ENCODE measurements around the gene PICK1. TPM values are rescaled to one million over a fixed set of nuclear protein-coding genes. Genes with fewer than 3 reads are reported as not detected.

PICK1 gene
- polyA plus RNA-seq, 1 donor (not counting 4 experiments of a cell fraction or from before 2014, with no cell fraction given): 26.8 TPM

DNA sequence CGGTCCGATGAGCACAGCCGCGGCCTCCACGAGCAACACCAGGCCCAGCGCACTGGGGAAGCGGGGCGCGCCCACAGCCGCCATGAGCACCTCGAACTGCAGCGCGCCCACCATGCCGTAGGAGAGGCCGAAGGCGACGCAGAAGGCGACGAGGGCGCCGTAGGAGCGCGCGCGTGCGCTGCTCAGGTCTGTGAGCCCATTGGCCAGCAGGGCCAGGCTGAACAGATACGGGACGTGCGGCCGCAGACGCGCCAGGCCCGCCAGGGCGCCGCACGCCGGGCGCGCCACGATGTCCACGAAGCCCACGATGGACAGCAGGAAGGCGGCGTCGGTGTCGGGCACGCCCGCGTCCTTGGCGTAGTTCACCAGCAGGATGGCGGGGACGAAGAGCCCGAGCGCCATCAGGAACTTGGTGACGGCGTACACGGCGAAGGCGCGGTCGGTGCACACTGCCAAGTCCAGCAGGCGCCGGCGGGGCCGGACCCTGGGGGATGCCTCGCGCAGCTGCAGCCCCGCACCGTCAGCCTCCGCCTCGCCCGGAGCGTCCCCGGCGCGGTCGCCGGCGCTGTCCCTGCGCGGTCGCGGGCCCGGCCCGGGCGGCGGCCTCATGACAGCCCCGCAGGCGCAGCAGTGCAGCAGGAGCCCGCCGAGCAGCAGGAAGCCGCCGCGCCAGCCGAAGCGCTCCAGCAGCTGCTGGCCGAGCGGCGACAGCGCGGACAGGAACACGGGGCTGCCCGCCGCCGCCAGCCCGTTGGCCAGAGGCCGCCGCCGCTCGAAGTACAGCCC is 23.8 kb downstream of the PICK1 start:
- Histone ChIP-seq H3K4me2 (ENCODE audit: control insufficient read depth, extremely low read depth, insufficient read depth, low read depth, low read length) (peak overlapping the region; percentile 73), H3K36me3 (ENCODE audit: control insufficient read depth in 2 of 2, extremely low read depth in 1 of 2, insufficient read depth in 2 of 2, low read length in 2 of 2) (no peaks in the 10 kb centered on the region), H3K27me3 (ENCODE audit: control insufficient read depth, extremely low read depth, insufficient read depth, low read length) (peaks cover 29% of the 10 kb centered on the region), H3K79me2 (ENCODE audit: control insufficient read depth, insufficient read depth, low read length) (no peaks in the 10 kb centered on the region), H3K27ac (ENCODE audit: control insufficient read depth, insufficient read depth, low read length) (no peak overlapping the region), H4K20me1 (ENCODE audit: control insufficient read depth, extremely low read depth, insufficient read depth, low read length) (no peaks in the 10 kb centered on the region), H2AFZ (ENCODE audit: control insufficient read depth, low read length) (peak overlapping the region; percentile 79), H3K4me3 (ENCODE audit: control insufficient read depth in 2 of 3, extremely low read depth in 1 of 3, insufficient read depth in 2 of 3, low read depth in 1 of 3, low read length in 3 of 3) (peak overlapping the region in 2 of 3 experiments; percentile 21 to 27), H3K9me3 (ENCODE audit: control insufficient read depth, low read depth, low read length) (no peaks in the 10 kb centered on the region), H3K9me1 (ENCODE audit: control insufficient read depth, extremely low read depth, insufficient read depth, low read length) (no peaks in the 10 kb centered on the region), H3K9ac (ENCODE audit: control insufficient read depth, extremely low read depth, insufficient read depth, low read length) (no peak overlapping the region), H3K4me1 (ENCODE audit: control insufficient read depth, extremely low read depth, insufficient read depth, low read length) (no peaks in the 10 kb centered on the region)
- no peak for FAIRE-seq
- no peak for DNase-seq (ENCODE audit: low read depth, low spot score)
- TF ChIP-seq, protein P1, sequence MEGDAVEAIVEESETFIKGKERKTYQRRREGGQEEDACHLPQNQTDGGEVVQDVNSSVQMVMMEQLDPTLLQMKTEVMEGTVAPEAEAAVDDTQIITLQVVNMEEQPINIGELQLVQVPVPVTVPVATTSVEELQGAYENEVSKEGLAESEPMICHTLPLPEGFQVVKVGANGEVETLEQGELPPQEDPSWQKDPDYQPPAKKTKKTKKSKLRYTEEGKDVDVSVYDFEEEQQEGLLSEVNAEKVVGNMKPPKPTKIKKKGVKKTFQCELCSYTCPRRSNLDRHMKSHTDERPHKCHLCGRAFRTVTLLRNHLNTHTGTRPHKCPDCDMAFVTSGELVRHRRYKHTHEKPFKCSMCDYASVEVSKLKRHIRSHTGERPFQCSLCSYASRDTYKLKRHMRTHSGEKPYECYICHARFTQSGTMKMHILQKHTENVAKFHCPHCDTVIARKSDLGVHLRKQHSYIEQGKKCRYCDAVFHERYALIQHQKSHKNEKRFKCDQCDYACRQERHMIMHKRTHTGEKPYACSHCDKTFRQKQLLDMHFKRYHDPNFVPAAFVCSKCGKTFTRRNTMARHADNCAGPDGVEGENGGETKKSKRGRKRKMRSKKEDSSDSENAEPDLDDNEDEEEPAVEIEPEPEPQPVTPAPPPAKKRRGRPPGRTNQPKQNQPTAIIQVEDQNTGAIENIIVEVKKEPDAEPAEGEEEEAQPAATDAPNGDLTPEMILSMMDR (optimal IDR thresholded peaks at IDR 0.05 in 1 of 3, IDR thresholded peaks at IDR 0.05 in 1 of 3, conservative IDR thresholded peaks at IDR 0.05 in 1 of 3; ENCODE audit: extremely low read depth in 1 of 3, insufficient read depth in 2 of 3, low read length in 3 of 3): no peak
- TF ChIP-seq EZH2 (IDR thresholded peaks at IDR 0.05; ENCODE audit: low read length): peak; percentile 59
- dilution Hi-C loops (cut with MboI; ENCODE audit: extremely low pct_ligation_motif_present, low sequenced_read_pairs): no loop called here

DNA sequence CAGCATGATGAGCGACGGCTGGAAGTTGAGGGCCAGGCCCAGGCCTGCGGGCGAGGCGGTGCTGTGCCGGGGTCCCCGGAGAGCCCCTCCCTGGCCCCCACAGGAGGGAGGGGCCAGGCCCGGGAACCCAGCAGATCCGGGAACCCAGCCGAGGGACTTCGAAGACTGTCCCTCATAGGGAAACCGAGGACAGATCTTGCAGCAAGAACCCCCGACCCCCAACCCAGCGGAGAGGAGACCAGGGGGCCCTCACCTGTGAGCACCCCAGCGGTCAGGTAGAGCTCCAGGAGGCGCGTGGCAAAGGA is 24.4 kb downstream of the PICK1 start:
- dilution Hi-C loops (cut with MboI; ENCODE audit: extremely low pct_ligation_motif_present, low sequenced_read_pairs): no loop called here
- Histone ChIP-seq H3K79me2 (ENCODE audit: control insufficient read depth, insufficient read depth, low read length) (no peaks in the 10 kb centered on the region), H3K9ac (ENCODE audit: control insufficient read depth, extremely low read depth, insufficient read depth, low read length) (no peak overlapping the region), H3K27me3 (ENCODE audit: control insufficient read depth, extremely low read depth, insufficient read depth, low read length) (peaks cover 29% of the 10 kb centered on the region), H2AFZ (ENCODE audit: control insufficient read depth, low read length) (peak overlapping the region; percentile 30), H3K4me2 (ENCODE audit: control insufficient read depth, extremely low read depth, insufficient read depth, low read depth, low read length) (peak overlapping the region; percentile 73), H3K9me1 (ENCODE audit: control insufficient read depth, extremely low read depth, insufficient read depth, low read length) (no peaks in the 10 kb centered on the region), H3K36me3 (ENCODE audit: control insufficient read depth in 2 of 2, extremely low read depth in 1 of 2, insufficient read depth in 2 of 2, low read length in 2 of 2) (no peaks in the 10 kb centered on the region), H3K4me3 (ENCODE audit: control insufficient read depth in 2 of 3, extremely low read depth in 1 of 3, insufficient read depth in 2 of 3, low read depth in 1 of 3, low read length in 3 of 3) (no peak overlapping the region), H4K20me1 (ENCODE audit: control insufficient read depth, extremely low read depth, insufficient read depth, low read length) (no peaks in the 10 kb centered on the region), H3K9me3 (ENCODE audit: control insufficient read depth, low read depth, low read length) (no peaks in the 10 kb centered on the region), H3K27ac (ENCODE audit: control insufficient read depth, insufficient read depth, low read length) (no peak overlapping the region), H3K4me1 (ENCODE audit: control insufficient read depth, extremely low read depth, insufficient read depth, low read length) (no peaks in the 10 kb centered on the region)
- DNase-seq (ENCODE audit: low read depth, low spot score) (no peak), FAIRE-seq (no peak)
- TF ChIP-seq EZH2 (IDR thresholded peaks at IDR 0.05; ENCODE audit: low read length): no peak
- TF ChIP-seq, protein P1 (optimal IDR thresholded peaks at IDR 0.05 in 1 of 3, IDR thresholded peaks at IDR 0.05 in 1 of 3, conservative IDR thresholded peaks at IDR 0.05 in 1 of 3; ENCODE audit: extremely low read depth in 1 of 3, insufficient read depth in 2 of 3, low read length in 3 of 3): no peak

Measured in keratinocyte (primary cell).